Endothelial cell (in vitro differentiated cells): ENCODE results near the gene SLC6A19. TPM values are rescaled to one million over a fixed set of nuclear protein-coding genes. Genes with fewer than 3 reads are reported as not detected.

ENCODE experiments used
- DNase-seq: peaks from one replicate; pipeline ENCODE4 v3.0.0; 2021; ENCODE audit warnings: low spot score
- H3K27ac Mint-ChIP-seq: one replicate; pipeline ENCODE4 v1.8.0; 2021; ENCODE audit warnings: mixed read lengths, inconsistent platforms; ENCODE audit not compliant: unreplicated experiment
- H3K27me3 Mint-ChIP-seq: one replicate; pipeline ENCODE4 v1.8.0; 2021; ENCODE audit warnings: mild to moderate bottlenecking, moderate library complexity, mixed read lengths, inconsistent platforms; ENCODE audit not compliant: unreplicated experiment
- H3K36me3 Mint-ChIP-seq: one replicate; pipeline ENCODE4 v1.8.0; 2021; ENCODE audit warnings: mild to moderate bottlenecking, low read depth, mixed read lengths, inconsistent platforms; ENCODE audit not compliant: unreplicated experiment
- H3K4me1 Mint-ChIP-seq: one replicate; pipeline ENCODE4 v1.8.0; 2021; ENCODE audit warnings: mild to moderate bottlenecking, mixed read lengths, inconsistent platforms; ENCODE audit not compliant: unreplicated experiment
- H3K4me3 Mint-ChIP-seq: one replicate; pipeline ENCODE4 v1.8.0; 2021; ENCODE audit warnings: mild to moderate bottlenecking, mixed read lengths, inconsistent platforms; ENCODE audit not compliant: unreplicated experiment
- H3K9me3 Mint-ChIP-seq: one replicate; pipeline ENCODE4 v1.8.0; 2021; ENCODE audit warnings: mixed read lengths, inconsistent platforms; ENCODE audit not compliant: unreplicated experiment
- total RNA-seq: library from RNA; stranded (reverse); fragmentation: NEBNext Ultra II Directional; extraction: Animal tissue kit (Norgen Biotek cat#: 25700); gene quantifications from one replicate; pipeline ENCODE4 v1.2.1, GENCODE V29; 2021; ENCODE audit not compliant: unreplicated experiment
- TF ChIP-seq, protein P1 (sequence below): fragments of 200-600 bp; sonication (generic); IDR thresholded peaks from one replicate; pipeline ENCODE4 v1.5.0; 2021; ENCODE audit warnings: antibody characterized with exemption; ENCODE audit not compliant: unreplicated experiment

SLC6A19 gene
- total RNA-seq, 1 donor from 2014 or later = not detected

GRCh38 chr5:1208221-1208742, 6.9 kb downstream of the SLC6A19 start:
- no peak for DNase-seq
- Mint-ChIP-seq H3K27me3 (peaks cover 22% of the 10 kb centered on the region), H3K27ac (no peak overlapping the region), H3K4me1 (peaks cover 3% of the 10 kb centered on the region), H3K36me3 (peaks cover 4% of the 10 kb centered on the region), H3K9me3 (no peaks in the 10 kb centered on the region), H3K4me3 (no peak overlapping the region)
- TF ChIP-seq, protein P1, sequence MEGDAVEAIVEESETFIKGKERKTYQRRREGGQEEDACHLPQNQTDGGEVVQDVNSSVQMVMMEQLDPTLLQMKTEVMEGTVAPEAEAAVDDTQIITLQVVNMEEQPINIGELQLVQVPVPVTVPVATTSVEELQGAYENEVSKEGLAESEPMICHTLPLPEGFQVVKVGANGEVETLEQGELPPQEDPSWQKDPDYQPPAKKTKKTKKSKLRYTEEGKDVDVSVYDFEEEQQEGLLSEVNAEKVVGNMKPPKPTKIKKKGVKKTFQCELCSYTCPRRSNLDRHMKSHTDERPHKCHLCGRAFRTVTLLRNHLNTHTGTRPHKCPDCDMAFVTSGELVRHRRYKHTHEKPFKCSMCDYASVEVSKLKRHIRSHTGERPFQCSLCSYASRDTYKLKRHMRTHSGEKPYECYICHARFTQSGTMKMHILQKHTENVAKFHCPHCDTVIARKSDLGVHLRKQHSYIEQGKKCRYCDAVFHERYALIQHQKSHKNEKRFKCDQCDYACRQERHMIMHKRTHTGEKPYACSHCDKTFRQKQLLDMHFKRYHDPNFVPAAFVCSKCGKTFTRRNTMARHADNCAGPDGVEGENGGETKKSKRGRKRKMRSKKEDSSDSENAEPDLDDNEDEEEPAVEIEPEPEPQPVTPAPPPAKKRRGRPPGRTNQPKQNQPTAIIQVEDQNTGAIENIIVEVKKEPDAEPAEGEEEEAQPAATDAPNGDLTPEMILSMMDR = no peak

- H3K27ac Mint-ChIP-seq = no peak overlapping the region
- peak; percentile 53 for DNase-seq
Measured at GRCh38 chr5:1208743-1209488, 7.5 kb downstream of the SLC6A19 start.

DNA sequence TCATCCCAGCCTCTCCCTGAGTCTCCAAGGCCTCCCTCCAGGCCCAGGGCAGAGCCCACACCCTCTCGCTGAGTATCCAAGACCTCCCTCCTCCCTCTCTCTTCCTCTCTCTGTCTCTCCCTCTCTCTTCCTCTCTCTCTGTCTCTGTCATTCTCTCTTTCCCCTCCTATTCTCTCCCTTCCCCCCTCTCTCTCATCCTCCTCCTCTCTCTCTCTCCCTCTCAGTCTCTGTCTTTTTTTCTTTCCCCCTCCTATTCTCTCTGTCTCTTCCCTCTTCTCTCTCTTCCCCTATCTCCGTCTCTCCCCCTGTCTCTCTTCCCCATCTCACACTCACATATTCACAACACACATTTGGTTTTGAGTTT, 8.1 kb downstream of the SLC6A19 start:
- no peaks in the 10 kb centered on the region for H3K9me3 Mint-ChIP-seq
- H3K4me3 Mint-ChIP-seq = no peak overlapping the region
- H3K36me3 Mint-ChIP-seq = peaks cover 4% of the 10 kb centered on the region
- peaks cover 3% of the 10 kb centered on the region for H3K4me1 Mint-ChIP-seq
- no peak for DNase-seq
- no peak overlapping the region for H3K27ac Mint-ChIP-seq
- peaks cover 22% of the 10 kb centered on the region for H3K27me3 Mint-ChIP-seq
- TF ChIP-seq, protein P1 = no peak

More at GRCh38 chr5:1208743-1209488, 7.5 kb downstream of the SLC6A19 start:
- Mint-ChIP-seq H3K27me3 (peaks cover 22% of the 10 kb centered on the region), H3K4me1 (peaks cover 3% of the 10 kb centered on the region), H3K4me3 (no peak overlapping the region), H3K36me3 (peaks cover 4% of the 10 kb centered on the region), H3K9me3 (no peaks in the 10 kb centered on the region)
- TF ChIP-seq, protein P1 = no peak

DNA sequence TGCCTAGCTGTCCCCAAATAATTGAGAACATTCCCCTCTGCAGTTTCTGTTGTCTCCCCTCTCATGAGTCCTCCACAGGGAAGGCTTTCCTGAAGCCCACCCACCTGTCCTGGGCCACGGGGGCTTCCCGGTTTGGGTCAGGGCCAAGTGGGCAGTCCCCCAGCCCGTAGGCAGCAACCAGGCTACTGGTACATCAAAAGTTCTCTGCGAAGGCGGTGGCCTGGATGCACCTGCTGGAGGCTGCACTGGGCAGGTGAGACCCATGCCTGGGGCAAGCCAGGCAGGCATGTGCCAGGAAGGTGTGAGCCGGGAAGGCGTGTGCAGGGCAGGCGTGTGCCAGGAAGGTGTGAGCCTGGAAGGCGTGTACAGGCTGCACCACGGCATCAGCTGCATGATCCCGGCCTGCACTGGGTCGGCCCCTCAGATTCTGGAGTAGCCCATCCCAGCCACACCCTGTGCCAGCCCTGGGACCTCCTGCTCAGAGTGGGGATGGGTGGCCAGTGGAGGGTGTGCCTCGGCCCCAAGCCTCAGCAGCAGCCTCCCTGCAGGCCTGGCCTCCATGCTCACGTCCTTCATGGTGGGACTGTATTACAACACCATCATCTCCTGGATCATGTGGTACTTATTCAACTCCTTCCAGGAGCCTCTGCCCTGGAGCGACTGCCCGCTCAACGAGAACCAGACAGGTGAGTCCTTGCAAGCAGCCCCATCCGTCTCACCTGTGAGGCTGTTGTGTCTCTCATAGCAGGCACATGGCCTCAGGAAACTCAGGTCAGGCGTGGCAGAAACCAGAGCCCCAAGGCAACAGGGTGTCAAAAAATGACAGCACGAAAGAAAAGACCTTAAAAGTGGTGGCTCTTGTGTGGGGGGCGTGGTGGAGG, 8.7 kb downstream of the SLC6A19 start:
- Mint-ChIP-seq H3K36me3 (peaks cover 4% of the 10 kb centered on the region), H3K4me3 (no peak overlapping the region), H3K4me1 (no peaks in the 10 kb centered on the region), H3K9me3 (no peaks in the 10 kb centered on the region), H3K27me3 (peaks cover 18% of the 10 kb centered on the region), H3K27ac (no peak overlapping the region)
- TF ChIP-seq, protein P1 = no peak
- no peak for DNase-seq
